Duodenal mucosa (tissue), 2 donors: ENCODE measurements around the gene TCIRG1.

ENCODE experiments used
- H3K27ac ChIP-seq: one replicate; pipeline ENCODE4 v1.7.0; 2013; ENCODE audit warnings: low read depth, low read length
- H3K27me3 ChIP-seq, 2 donors: one replicate each; pipeline ENCODE4 v1.7.0; 2013; ENCODE audit warnings: low read length in 2 of 2, control low read depth in 1 of 2; ENCODE audit not compliant: insufficient read depth in 2 of 2, control insufficient read depth in 1 of 2
- H3K36me3 ChIP-seq, 2 donors: one replicate each; pipeline ENCODE4 v1.7.0; 2013; ENCODE audit warnings: low read length in 2 of 2, control low read depth in 1 of 2; ENCODE audit not compliant: insufficient read depth in 2 of 2, control insufficient read depth in 1 of 2
- H3K4me1 ChIP-seq, 2 donors: one replicate each; pipeline ENCODE4 v1.7.0; 2013; ENCODE audit warnings: low read length in 2 of 2, control low read depth in 1 of 2; ENCODE audit not compliant: insufficient read depth in 2 of 2, control insufficient read depth in 1 of 2
- H3K4me3 ChIP-seq, 2 donors: one replicate each; pipeline ENCODE4 v1.7.0; 2013; ENCODE audit warnings: low read length in 2 of 2, low read depth in 1 of 2
- H3K9ac ChIP-seq, 2 donors: one replicate each; pipeline ENCODE4 v1.7.0; 2013; ENCODE audit warnings: low read length in 2 of 2, low read depth in 1 of 2
- H3K9me3 ChIP-seq, 2 donors: one replicate each; pipeline ENCODE4 v1.7.0; 2013; ENCODE audit warnings: low read length in 2 of 2, control low read depth in 1 of 2; ENCODE audit not compliant: control insufficient read depth in 1 of 2

Gene TCIRG1

GRCh38 chr11:68031144-68031464, 7.7 kb upstream of the TCIRG1 start:
- Histone ChIP-seq H3K27me3 (no peaks in the 10 kb centered on the region), H3K9me3 (no peaks in the 10 kb centered on the region), H3K4me1 (peaks cover 15 to 28% of the 10 kb centered on the region in 2 donors), H3K27ac (peak overlapping the region; percentile 61), H3K4me3 (peak overlapping the region; percentile 88 to 97), H3K36me3 (peaks cover 20 to 34% of the 10 kb centered on the region in 2 donors), H3K9ac (peak overlapping the region; percentile 88 to 99)

- Histone ChIP-seq H3K27me3 (no peaks in the 10 kb centered on the region), H3K36me3 (peaks cover 20 to 38% of the 10 kb centered on the region in 2 donors), H3K9me3 (no peaks in the 10 kb centered on the region), H3K4me1 (peaks cover 15 to 37% of the 10 kb centered on the region in 2 donors), H3K9ac (peak overlapping the region; percentile 20 to 88), H3K27ac (no peak overlapping the region), H3K4me3 (peak overlapping the region in 1 of 2 donors; percentile 97)
Observed at GRCh38 chr11:68032003-68032402, 6.8 kb upstream of the TCIRG1 start.

GRCh38 chr11:68032997-68033707, 5.7 kb upstream of the TCIRG1 start:
- H3K4me3 ChIP-seq = no peak overlapping the region

GRCh38 chr11:68033708-68034045, 5.1 kb upstream of the TCIRG1 start:
- Histone ChIP-seq H3K27ac (no peak overlapping the region), H3K4me3 (no peak overlapping the region), H3K27me3 (no peaks in the 10 kb centered on the region), H3K9ac (no peak overlapping the region), H3K9me3 (no peaks in the 10 kb centered on the region), H3K36me3 (peaks cover 20 to 27% of the 10 kb centered on the region in 2 donors), H3K4me1 (peaks cover 29 to 54% of the 10 kb centered on the region in 2 donors)

More at GRCh38 chr11:68032997-68033707, 5.7 kb upstream of the TCIRG1 start:
- peaks cover 20 to 27% of the 10 kb centered on the region in 2 donors for H3K36me3 ChIP-seq
- peaks cover 24 to 48% of the 10 kb centered on the region in 2 donors for H3K4me1 ChIP-seq
- H3K9ac ChIP-seq = no peak overlapping the region
- H3K27ac ChIP-seq = no peak overlapping the region
- H3K9me3 ChIP-seq = no peaks in the 10 kb centered on the region
- H3K27me3 ChIP-seq = no peaks in the 10 kb centered on the region

GRCh38 chr11:68035266-68035876, 3.5 kb upstream of the TCIRG1 start:
- Histone ChIP-seq H3K4me1 (peaks cover 30 to 53% of the 10 kb centered on the region in 2 donors), H3K9me3 (no peaks in the 10 kb centered on the region), H3K27ac (no peak overlapping the region), H3K4me3 (no peak overlapping the region), H3K27me3 (no peaks in the 10 kb centered on the region), H3K9ac (no peak overlapping the region), H3K36me3 (peaks cover 20 to 27% of the 10 kb centered on the region in 2 donors)

DNA sequence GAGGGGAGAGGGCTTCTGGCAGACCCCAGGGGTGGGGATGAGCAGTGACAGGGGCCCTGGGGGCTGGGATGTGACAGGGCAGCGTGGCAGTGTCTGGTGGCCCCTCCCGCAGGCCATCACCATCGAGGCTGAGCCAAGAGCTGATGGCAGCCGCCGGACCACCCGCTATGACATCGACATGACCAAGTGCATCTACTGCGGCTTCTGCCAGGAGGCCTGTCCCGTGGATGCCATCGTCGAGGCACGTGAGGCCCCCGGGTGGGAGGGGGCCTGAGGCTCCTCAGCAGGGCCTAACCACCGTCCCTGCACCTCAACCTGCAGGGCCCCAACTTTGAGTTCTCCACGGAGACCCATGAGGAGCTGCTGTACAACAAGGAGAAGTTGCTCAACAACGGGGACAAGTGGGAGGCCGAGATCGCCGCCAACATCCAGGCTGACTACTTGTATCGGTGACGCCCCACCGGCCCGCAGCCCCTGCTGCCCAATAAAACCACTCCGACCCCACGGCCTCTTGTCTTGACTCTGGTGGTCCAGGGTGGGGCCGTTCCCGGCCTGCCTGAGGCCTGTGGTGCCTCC, 2.6 kb upstream of the TCIRG1 start:
- H3K9ac ChIP-seq = peak overlapping the region; percentile 47 to 85
- peak overlapping the region; percentile 73 for H3K27ac ChIP-seq
- H3K4me3 ChIP-seq = no peak overlapping the region
- H3K4me1 ChIP-seq = peaks cover 35 to 56% of the 10 kb centered on the region in 2 donors
- no peaks in the 10 kb centered on the region for H3K9me3 ChIP-seq
- H3K27me3 ChIP-seq = no peaks in the 10 kb centered on the region
- H3K36me3 ChIP-seq = peaks cover 20 to 27% of the 10 kb centered on the region in 2 donors

DNA sequence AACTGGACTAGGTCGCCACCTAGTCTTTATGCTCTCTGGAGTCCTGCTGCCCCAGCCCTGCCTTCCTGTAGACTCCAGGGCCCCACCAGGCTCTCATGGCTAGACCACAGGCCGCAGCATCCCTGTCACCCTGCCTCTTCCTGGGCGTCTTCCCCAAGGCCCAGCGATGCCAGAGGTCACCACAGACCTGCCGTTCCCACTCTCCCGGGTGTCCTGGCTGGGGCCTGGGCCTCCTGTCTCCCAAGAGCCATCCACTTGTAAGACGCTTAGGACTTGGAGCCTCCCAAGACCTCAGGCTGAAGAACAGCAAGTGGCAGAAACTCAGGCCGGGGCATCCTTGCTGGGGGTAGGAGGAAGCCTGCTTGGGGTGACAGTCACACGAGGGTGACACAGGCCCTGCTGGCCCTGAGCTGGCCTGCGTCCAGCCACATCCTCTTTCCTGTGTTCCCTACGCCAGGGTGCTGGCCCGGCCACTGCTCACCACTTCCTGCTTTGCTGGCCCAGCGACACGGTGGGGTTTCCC, 2.0 kb upstream of the TCIRG1 start:
- Histone ChIP-seq H3K9me3 (no peaks in the 10 kb centered on the region), H3K27ac (peak overlapping the region; percentile 73), H3K4me3 (no peak overlapping the region), H3K9ac (peak overlapping the region; percentile 47 to 85), H3K4me1 (peaks cover 35 to 56% of the 10 kb centered on the region in 2 donors), H3K36me3 (peaks cover 20 to 32% of the 10 kb centered on the region in 2 donors), H3K27me3 (no peaks in the 10 kb centered on the region)

- Histone ChIP-seq H3K4me1 (peaks cover 32 to 50% of the 10 kb centered on the region in 2 donors), H3K27ac (peak overlapping the region; percentile 73), H3K27me3 (no peaks in the 10 kb centered on the region), H3K4me3 (peak overlapping the region in 1 of 2 donors; percentile 87), H3K36me3 (peaks cover 16 to 29% of the 10 kb centered on the region in 2 donors), H3K9ac (peak overlapping the region; percentile 85 to 94), H3K9me3 (no peaks in the 10 kb centered on the region)
Observed at GRCh38 chr11:68037411-68038225, 1.2 kb upstream of the TCIRG1 start.

- peaks cover 37 to 55% of the 10 kb centered on the region in 2 donors for H3K4me1 ChIP-seq
- H3K27ac ChIP-seq = peak overlapping the region; percentile 83
- H3K9me3 ChIP-seq = no peaks in the 10 kb centered on the region
- H3K4me3 ChIP-seq = peak overlapping the region; percentile 87 to 92
- no peaks in the 10 kb centered on the region for H3K27me3 ChIP-seq
- peak overlapping the region; percentile 85 to 94 for H3K9ac ChIP-seq
- peaks cover 10 to 27% of the 10 kb centered on the region in 2 donors for H3K36me3 ChIP-seq
Observed at GRCh38 chr11:68038226-68038717, 553 bp upstream of the TCIRG1 start.
